Kidney epithelial cell (primary cell): ENCODE measurements around the gene OPN1SW. TPM values are rescaled to one million over a fixed set of nuclear protein-coding genes. Genes with fewer than 3 reads are reported as not detected.
A peak's percentile ranks its signal among the peaks of the same experiment; 100 is the strongest.

Experiments used
- DNase-seq: peaks from one replicate; pipeline ENCODE4 v3.0.0-alpha.2; 2010; ENCODE audit warnings: low read depth
- H3K27me3 ChIP-seq: 2 replicates; pipeline ENCODE4 v1.6.0; 2011; ENCODE audit warnings: low read length; ENCODE audit not compliant: control insufficient read depth, insufficient read depth
- H3K36me3 ChIP-seq: 2 replicates; pipeline ENCODE4 v1.5.1; 2011; ENCODE audit warnings: low read length; ENCODE audit not compliant: control insufficient read depth, insufficient read depth
- H3K4me3 ChIP-seq: 2 replicates; pipeline ENCODE4 v1.5.1; 2011; ENCODE audit warnings: low read depth, mild to moderate bottlenecking, control low read depth, low read length
- total RNA-seq: library from RNA; depleted of rRNA; stranded (reverse); fragments of >200 nt; gene quantifications from 2 replicates; pipeline ENCODE4 v1.2.3, GENCODE V29; 2015
- TF ChIP-seq, protein P1 (sequence below): IDR thresholded peaks from 2 replicates; pipeline ENCODE4 v1.5.1; 2011; ENCODE audit warnings: mild to moderate bottlenecking, moderate library complexity, low read length, control low read depth, inconsistent platforms; ENCODE audit not compliant: insufficient read depth, poor library complexity, severe bottlenecking

The OPN1SW gene
- total RNA-seq, 1 donor from 2014 or later, result not detected

DNA sequence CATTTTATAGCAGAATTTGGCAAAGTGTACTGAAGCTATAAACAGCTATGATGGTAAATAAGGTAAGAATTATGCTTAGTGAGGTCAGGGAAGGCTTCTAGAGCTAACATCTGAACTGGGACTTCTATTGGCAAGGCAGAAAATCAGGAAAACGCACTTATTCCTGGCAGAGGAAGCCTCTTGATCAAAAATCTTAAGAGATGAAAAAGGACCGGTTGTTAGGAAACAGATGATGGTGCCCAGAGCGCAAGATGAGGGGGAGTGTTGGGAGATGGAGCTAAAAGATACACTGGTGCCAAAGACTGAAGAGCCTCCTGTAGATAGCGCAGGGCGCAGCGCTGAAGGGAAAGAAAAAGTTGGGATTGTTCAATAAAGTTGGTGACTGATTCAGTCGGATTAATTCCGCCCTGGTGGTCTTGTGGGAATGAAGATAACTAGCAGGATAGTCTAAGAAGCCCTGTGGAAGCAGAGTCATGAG is 37.0 kb downstream of the OPN1SW start:
- H3K4me3 ChIP-seq, result peak overlapping the region; percentile 100
- DNase-seq, result no peak
- H3K27me3 ChIP-seq, result no peaks in the 10 kb centered on the region
- TF ChIP-seq, protein P1, sequence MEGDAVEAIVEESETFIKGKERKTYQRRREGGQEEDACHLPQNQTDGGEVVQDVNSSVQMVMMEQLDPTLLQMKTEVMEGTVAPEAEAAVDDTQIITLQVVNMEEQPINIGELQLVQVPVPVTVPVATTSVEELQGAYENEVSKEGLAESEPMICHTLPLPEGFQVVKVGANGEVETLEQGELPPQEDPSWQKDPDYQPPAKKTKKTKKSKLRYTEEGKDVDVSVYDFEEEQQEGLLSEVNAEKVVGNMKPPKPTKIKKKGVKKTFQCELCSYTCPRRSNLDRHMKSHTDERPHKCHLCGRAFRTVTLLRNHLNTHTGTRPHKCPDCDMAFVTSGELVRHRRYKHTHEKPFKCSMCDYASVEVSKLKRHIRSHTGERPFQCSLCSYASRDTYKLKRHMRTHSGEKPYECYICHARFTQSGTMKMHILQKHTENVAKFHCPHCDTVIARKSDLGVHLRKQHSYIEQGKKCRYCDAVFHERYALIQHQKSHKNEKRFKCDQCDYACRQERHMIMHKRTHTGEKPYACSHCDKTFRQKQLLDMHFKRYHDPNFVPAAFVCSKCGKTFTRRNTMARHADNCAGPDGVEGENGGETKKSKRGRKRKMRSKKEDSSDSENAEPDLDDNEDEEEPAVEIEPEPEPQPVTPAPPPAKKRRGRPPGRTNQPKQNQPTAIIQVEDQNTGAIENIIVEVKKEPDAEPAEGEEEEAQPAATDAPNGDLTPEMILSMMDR, result no peak
- H3K36me3 ChIP-seq, result no peaks in the 10 kb centered on the region

DNA sequence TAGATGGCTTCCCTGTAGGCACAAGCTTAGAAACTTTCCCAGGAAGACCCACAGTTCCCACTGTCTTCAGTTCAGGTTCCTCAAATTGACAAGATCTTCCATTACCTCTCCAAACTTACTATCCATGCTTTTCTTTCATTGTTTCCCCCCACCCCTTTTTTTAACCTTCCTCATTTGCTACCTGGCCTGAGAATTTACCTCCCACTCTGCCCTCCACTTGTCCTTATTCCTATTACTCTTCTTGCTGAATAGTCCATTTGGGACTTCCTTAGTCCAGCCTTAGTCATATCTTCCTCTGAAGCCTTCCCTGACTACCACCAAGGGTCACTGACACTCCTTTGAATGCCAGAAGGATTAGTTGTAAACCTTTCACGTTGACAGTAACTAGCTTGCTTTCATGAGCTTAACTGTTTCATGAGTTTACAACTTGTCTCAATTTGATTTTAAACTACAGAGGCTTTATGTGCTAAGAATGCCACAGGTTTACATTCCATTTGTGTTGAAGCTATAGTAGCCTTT is 37.7 kb downstream of the OPN1SW start:
- TF ChIP-seq, protein P1, result no peak
- Histone ChIP-seq H3K27me3 (no peaks in the 10 kb centered on the region), H3K36me3 (no peaks in the 10 kb centered on the region), H3K4me3 (no peak overlapping the region)
- DNase-seq, result peak; percentile 43

DNA sequence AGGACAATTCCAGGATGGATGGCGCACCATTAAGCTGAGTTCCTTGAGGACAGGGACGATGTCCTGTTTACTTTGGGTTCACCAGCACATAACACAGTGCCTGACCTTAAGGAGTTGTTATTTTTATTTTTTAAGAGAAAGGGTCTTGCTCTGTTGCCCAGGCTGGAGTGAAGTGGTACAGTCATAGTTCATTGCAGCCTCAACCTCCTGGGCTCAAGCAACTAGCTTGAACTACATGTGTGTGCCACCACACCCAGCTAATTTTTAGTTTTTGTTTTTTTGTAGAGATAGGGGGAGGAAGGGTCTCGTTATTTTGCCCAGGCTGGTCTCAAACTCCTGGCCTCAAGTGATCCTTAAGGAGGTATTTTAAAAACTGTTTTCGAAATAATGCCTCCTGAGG is 38.2 kb downstream of the OPN1SW start:
- DNase-seq, result no peak
- Histone ChIP-seq H3K36me3 (no peaks in the 10 kb centered on the region), H3K4me3 (no peak overlapping the region), H3K27me3 (no peaks in the 10 kb centered on the region)
- TF ChIP-seq, protein P1, result no peak

DNA sequence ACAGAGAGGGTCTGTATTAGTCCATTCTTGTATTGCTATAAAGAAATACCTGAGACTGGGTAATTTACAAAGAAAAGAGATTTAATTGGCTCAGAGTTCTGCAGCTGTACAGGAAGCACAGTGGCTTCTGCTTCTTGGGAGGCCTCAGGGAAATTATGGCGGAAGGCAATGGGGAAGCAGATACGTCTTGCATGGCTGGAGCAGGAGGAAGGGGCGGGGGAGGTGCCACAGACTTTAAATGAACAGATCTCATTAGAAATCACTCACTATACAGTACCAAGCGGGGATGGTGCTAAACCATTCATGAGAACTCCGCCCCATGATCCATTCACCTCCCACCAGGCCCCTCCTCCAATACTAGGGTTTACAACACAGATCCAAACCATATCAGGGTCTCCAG is 40.2 kb downstream of the OPN1SW start:
- H3K36me3 ChIP-seq, result no peaks in the 10 kb centered on the region
- H3K4me3 ChIP-seq, result no peak overlapping the region
- TF ChIP-seq, protein P1, result no peak
- H3K27me3 ChIP-seq, result no peaks in the 10 kb centered on the region
- no peak for DNase-seq

DNA sequence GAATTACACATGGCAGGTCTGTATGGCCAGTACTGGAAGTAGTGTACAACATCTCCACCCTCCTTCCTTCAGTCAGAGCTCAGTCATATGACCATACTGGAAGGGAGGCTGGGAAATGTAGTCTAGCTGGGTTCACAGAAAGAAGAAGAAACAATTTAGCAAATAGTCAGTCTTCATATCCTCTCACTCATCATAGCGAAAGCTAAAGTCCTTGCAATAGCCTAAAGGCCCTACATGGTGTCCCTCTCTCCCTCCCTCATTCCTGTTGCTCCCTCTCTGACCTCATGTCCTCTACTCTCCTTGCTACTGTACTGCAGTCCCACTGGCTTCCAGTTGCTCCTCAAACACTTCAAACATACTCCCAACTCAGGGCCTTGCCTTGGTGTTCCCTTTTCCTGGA is 40.7 kb downstream of the OPN1SW start:
- Histone ChIP-seq H3K36me3 (no peaks in the 10 kb centered on the region), H3K27me3 (no peaks in the 10 kb centered on the region), H3K4me3 (no peak overlapping the region)
- no peak for DNase-seq
- TF ChIP-seq, protein P1, result no peak

DNA sequence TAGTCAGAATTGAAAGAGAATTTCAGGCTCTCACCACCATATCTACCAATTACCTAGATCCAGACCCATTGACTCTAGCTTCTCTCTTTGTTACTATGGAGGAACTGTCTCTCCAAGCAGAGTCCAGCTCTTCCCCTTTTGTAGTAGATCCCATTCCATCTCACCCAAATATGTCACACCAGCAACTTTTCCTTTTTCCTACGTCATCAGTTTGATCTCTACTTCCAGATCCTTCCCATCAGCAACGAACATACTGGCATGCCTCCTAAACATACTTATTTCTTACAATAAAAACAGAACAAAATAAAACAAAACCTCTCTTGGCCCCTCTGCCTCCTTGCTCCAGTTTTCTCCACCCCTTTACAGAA is 42.3 kb downstream of the OPN1SW start:
- Histone ChIP-seq H3K4me3 (no peak overlapping the region), H3K27me3 (no peaks in the 10 kb centered on the region)
- TF ChIP-seq, protein P1, result no peak

More for the DNA sequence above, 42.3 kb downstream of the OPN1SW start:
- DNase-seq, result no peak
- no peaks in the 10 kb centered on the region for H3K36me3 ChIP-seq
